Effector memory CD8-positive, alpha-beta T cell (primary cell): Measurements from ENCODE around the gene UBE3D.
"Not testable (repeated sequence)": the region's sequence is repeated elsewhere in the genome, so short reads cannot be mapped to it uniquely, and the experiment has no call there.

Experiments used
- ATAC-seq: fragments of 150-1000 bp; cut with Tn5 transposase; replicated peaks from 2 replicates; pipeline ENCODE4 v1.10.0; 2021; ENCODE audit warnings: mild to moderate bottlenecking, moderate library complexity
- DNase-seq, 3 experiments: peaks; one replicate each; pipeline ENCODE4 v3.0.0; 2021
- H3K27ac Mint-ChIP-seq, 2 donors: one replicate each; pipeline ENCODE4 v1.8.0; 2022; ENCODE audit warnings: mild to moderate bottlenecking in 2 of 2, mixed read lengths in 2 of 2, moderate library complexity in 2 of 2
- H3K27me3 Mint-ChIP-seq, 2 donors: one replicate each; pipeline ENCODE4 v1.8.0; 2022; ENCODE audit warnings: mixed read lengths in 2 of 2
- H3K36me3 Mint-ChIP-seq: one replicate; pipeline ENCODE4 v1.8.0; 2022; ENCODE audit warnings: mild to moderate bottlenecking, moderate library complexity, mixed read lengths; ENCODE audit not compliant: insufficient read depth
- H3K4me1 Mint-ChIP-seq, 2 donors: one replicate each; pipeline ENCODE4 v1.8.0; 2022; ENCODE audit warnings: low read depth in 2 of 2, mixed read lengths in 2 of 2
- H3K4me3 Mint-ChIP-seq, 2 donors: one replicate each; pipeline ENCODE4 v1.8.0; 2022; ENCODE audit warnings: mild to moderate bottlenecking in 2 of 2, mixed read lengths in 2 of 2, moderate library complexity in 2 of 2
- H3K9me3 Mint-ChIP-seq, 2 donors: one replicate each; pipeline ENCODE4 v1.8.0; 2022; ENCODE audit warnings: mixed read lengths in 2 of 2

The UBE3D gene

DNA sequence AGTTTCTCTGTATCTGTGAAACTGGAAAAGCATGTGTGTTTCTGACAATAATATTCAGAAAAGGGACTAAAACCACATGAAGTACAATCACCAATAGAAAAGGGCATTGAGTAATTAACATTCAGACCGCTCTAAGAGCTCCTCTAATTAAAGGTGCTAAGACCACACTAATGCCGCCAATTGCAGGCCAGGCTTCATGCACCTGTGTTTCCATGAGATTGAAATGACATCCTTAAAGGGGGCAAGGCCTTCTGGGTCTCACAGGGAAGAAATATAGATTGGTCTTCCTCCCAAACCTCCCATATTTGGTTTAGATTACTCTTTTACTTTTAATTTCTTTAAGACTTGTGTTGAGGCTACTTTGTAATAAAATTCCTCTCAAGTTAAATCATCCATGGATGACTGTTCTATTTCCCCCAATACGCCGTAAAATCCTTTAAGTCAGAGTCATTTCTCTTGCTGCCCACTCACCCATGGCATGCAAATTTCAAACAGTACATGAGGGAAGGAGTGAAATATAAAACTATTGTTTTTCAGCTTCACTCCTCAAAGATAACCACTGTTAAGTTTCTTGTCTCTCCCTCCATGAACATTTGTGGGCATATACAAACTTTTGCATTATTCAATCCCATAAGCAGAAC, 110.6 kb downstream of the UBE3D start:
- no peak for DNase-seq
- Mint-ChIP-seq H3K27ac (no peak overlapping the region), H3K9me3 (no peaks in the 10 kb centered on the region), H3K4me3 (no peak overlapping the region), H3K4me1 (no peaks in the 10 kb centered on the region), H3K36me3 (peaks cover 8% of the 10 kb centered on the region), H3K27me3 (no peaks in the 10 kb centered on the region)
- ATAC-seq: no peak

GRCh38 chr6:82954356-82954755, 111.3 kb downstream of the UBE3D start:
- Mint-ChIP-seq H3K27ac (no peak overlapping the region), H3K36me3 (peaks cover 8% of the 10 kb centered on the region), H3K4me1 (no peaks in the 10 kb centered on the region), H3K4me3 (no peak overlapping the region), H3K9me3 (no peaks in the 10 kb centered on the region), H3K27me3 (no peaks in the 10 kb centered on the region)
- DNase-seq (no peak), ATAC-seq (no peak)

GRCh38 chr6:82953871-82954270, 111.8 kb downstream of the UBE3D start:
- ATAC-seq (no peak), DNase-seq (no peak)
- Mint-ChIP-seq H3K27me3 (no peaks in the 10 kb centered on the region), H3K4me1 (no peaks in the 10 kb centered on the region), H3K9me3 (no peaks in the 10 kb centered on the region), H3K4me3 (no peak overlapping the region), H3K36me3 (peaks cover 6% of the 10 kb centered on the region), H3K27ac (no peak overlapping the region)

GRCh38 chr6:82951935-82952334, 113.7 kb downstream of the UBE3D start:
- no peaks in the 10 kb centered on the region for H3K27me3 Mint-ChIP-seq
- no peaks in the 10 kb centered on the region for H3K9me3 Mint-ChIP-seq
- H3K27ac Mint-ChIP-seq: no peak overlapping the region
- no peak for ATAC-seq
- H3K36me3 Mint-ChIP-seq: peaks cover 3% of the 10 kb centered on the region
- DNase-seq: no peak
- H3K4me3 Mint-ChIP-seq: no peak overlapping the region
- H3K4me1 Mint-ChIP-seq: peaks cover 0 to under 1% of the 10 kb centered on the region in 2 donors

DNA sequence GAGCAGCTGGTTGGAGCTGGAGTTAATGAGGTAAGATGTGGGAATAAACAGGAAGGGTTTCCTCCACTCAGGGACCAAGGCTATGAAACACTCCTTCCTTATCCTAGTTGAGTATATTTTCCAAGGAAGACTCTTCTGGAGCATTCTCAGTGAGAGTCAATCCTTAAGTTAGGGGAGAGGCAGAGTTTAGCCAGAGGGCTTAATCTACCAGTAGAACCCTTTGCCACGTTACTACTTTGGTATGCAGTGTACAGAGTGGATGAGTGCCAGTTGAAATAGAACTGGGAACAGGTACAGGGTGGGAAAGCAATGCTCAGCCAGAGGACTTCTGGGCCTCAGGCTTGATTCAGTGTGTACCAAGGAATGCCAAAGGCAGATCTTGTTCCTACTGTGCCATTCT, 114.3 kb downstream of the UBE3D start:
- Mint-ChIP-seq H3K4me3 (no peak overlapping the region), H3K9me3 (no peaks in the 10 kb centered on the region), H3K4me1 (peaks cover 3 to 6% of the 10 kb centered on the region in 2 donors), H3K36me3 (peaks cover 3% of the 10 kb centered on the region), H3K27me3 (no peaks in the 10 kb centered on the region), H3K27ac (no peak overlapping the region)
- DNase-seq (no peak), ATAC-seq (no peak)

- not testable (repeated sequence) for H3K27ac Mint-ChIP-seq, H3K4me3 Mint-ChIP-seq, H3K27me3 Mint-ChIP-seq, H3K4me1 Mint-ChIP-seq, ATAC-seq, DNase-seq, H3K36me3 Mint-ChIP-seq
- H3K9me3 Mint-ChIP-seq: peaks cover 7 to 21% of the 10 kb centered on the region in 2 donors
Observed at GRCh38 chr6:82930915-82931314, 134.7 kb downstream of the UBE3D start.

DNA sequence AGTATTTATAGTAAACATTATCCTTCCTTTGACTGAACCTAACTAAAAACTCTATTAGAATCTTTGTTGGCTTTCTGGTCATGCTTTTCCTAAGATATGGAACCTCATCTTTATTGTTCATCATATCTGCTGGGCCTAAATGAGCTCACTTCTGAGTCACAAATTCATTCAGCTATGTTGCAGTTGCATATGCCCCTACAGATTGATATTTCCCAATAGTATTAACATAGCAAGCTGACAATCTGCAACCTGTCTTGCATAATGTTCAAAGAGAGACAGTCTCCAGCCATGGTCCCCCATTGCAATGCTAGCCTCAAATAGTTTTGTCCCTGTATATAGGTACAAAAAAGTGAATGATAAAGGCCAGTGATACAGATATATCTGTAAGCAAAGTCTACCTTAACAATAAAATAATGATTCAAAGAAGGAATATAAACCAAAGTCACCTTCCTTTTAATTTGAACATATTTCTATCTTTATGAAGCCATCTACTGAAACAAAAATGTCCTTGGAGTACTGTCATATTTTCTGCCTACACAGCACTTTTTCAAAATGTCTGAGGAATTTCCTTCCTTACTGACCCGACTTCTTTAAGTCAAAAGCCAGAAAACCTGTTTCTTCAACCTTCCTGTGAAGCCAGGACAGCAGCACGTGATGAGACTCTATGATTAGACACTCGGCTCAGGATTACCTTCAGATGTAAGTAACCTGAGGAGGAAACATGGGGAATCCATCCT, 140.7 kb downstream of the UBE3D start:
- no peaks in the 10 kb centered on the region for H3K27me3 Mint-ChIP-seq
- peaks cover 3% of the 10 kb centered on the region for H3K36me3 Mint-ChIP-seq
- no peaks in the 10 kb centered on the region for H3K4me1 Mint-ChIP-seq
- H3K4me3 Mint-ChIP-seq: no peak overlapping the region
- no peak overlapping the region for H3K27ac Mint-ChIP-seq
- DNase-seq: no peak
- no peak for ATAC-seq
- peaks cover 0 to 1% of the 10 kb centered on the region in 2 donors for H3K9me3 Mint-ChIP-seq

DNA sequence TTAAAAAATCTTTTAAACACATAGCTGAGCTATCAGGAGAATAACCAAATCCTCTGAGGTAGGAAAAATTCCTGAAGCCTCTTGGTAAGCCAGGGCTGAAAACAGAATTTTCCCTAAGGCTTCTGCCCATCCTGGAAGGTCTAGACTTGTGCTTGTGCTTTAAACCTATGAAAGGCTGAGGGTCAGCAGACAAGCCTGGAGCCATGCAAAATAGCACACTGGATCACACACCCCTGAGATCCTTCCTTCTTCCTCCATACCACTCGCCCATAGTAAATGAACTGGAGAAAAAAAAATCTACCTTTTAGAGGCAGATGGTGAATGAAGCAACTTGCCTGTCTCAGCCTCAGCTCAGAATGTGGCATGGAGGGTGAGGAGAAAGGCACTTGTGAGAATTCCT, 144.4 kb downstream of the UBE3D start:
- H3K27me3 Mint-ChIP-seq: no peaks in the 10 kb centered on the region
- DNase-seq (no peak), ATAC-seq (no peak)
- no peak overlapping the region for H3K27ac Mint-ChIP-seq
- H3K4me3 Mint-ChIP-seq: no peak overlapping the region
- peaks cover 3% of the 10 kb centered on the region for H3K36me3 Mint-ChIP-seq
- no peaks in the 10 kb centered on the region for H3K4me1 Mint-ChIP-seq
- H3K9me3 Mint-ChIP-seq: no peaks in the 10 kb centered on the region

DNA sequence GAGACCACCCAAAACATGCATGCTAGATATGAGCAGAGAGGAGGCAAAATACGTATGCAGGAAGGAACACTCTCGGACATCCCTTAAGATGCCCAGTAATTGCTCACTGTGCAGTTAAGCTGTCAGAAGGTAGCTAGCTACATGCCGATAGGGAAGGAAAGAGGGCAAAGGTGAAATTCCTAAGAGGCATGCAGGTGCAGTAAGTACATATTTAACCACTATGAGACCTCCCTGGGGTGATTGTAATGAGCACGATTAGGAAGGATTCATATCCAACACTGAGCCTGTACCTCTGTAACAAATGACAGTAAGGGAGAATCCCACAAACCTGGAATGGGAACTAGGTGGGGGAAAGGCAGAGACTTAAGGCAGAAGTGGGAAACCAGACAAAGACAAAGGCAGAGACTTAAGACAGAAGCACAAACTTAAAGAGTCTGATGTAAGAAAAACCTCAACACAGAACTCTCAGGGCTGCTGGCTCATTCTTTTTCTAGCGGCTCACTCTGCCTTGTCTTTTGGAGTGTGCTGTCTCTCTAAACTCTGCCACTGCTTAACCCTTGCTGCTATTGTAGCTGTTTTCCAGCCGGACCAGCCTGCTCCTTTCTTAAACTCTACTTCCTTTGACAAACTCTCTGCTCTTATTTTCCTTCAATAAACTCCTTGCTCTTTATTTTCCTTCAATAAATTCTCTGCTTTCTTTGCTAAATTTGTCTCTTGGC, 148.1 kb downstream of the UBE3D start:
- Mint-ChIP-seq H3K9me3 (no peaks in the 10 kb centered on the region), H3K36me3 (peaks cover 3% of the 10 kb centered on the region), H3K4me1 (no peaks in the 10 kb centered on the region), H3K4me3 (no peak overlapping the region), H3K27ac (no peak overlapping the region), H3K27me3 (no peaks in the 10 kb centered on the region)
- DNase-seq: no peak
- no peak for ATAC-seq

DNA sequence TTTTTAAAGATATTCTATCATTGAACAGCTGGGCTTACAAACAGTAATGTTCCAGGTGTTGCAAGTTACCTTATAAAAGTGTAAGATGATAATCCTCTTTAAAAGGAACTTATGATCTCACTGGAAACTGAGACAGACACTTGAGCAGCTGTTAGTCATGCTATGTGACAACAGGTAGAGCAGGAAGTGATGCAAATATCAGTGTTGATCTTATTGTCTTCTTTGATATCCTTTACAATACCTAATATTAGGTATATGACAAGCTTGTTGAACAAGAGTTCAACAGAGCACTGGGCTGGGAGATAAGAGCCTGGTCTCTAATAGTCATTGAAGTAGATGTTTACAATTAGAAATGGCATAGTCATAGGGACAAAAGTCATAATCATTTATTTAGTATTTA, 150.0 kb downstream of the UBE3D start:
- ATAC-seq (no peak), DNase-seq (no peak)
- Mint-ChIP-seq H3K4me3 (no peak overlapping the region), H3K36me3 (no peaks in the 10 kb centered on the region), H3K4me1 (no peaks in the 10 kb centered on the region), H3K9me3 (no peaks in the 10 kb centered on the region), H3K27me3 (no peaks in the 10 kb centered on the region), H3K27ac (no peak overlapping the region)

DNA sequence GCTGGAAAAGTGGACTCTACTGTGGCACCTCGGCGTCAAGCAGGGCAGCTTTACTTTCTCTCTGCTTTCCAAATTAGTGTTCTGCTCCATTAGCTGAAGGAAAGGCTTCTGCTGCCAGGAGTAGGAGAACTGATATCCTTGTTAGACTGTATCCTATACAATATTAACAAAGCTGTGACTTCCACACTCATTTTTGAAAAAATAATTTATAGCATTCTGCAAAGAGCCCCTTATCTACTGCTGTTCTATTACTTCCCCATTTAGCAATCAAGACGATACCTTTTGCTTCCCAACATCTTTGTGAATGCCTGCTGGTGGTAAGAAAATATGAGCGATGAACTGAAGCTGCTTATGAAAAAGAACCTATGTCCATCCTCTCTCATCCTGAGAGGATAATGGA, 151.1 kb downstream of the UBE3D start:
- no peaks in the 10 kb centered on the region for H3K9me3 Mint-ChIP-seq
- no peaks in the 10 kb centered on the region for H3K27me3 Mint-ChIP-seq
- no peaks in the 10 kb centered on the region for H3K36me3 Mint-ChIP-seq
- ATAC-seq (no peak), DNase-seq (no peak)
- H3K4me1 Mint-ChIP-seq: no peaks in the 10 kb centered on the region
- no peak overlapping the region for H3K27ac Mint-ChIP-seq
- H3K4me3 Mint-ChIP-seq: no peak overlapping the region

GRCh38 chr6:82910820-82911219, 154.8 kb downstream of the UBE3D start:
- H3K27ac Mint-ChIP-seq: no peak overlapping the region
- no peaks in the 10 kb centered on the region for H3K27me3 Mint-ChIP-seq
- DNase-seq (no peak), ATAC-seq (no peak)
- H3K36me3 Mint-ChIP-seq: no peaks in the 10 kb centered on the region
- no peaks in the 10 kb centered on the region for H3K9me3 Mint-ChIP-seq
- no peaks in the 10 kb centered on the region for H3K4me1 Mint-ChIP-seq
- no peak overlapping the region for H3K4me3 Mint-ChIP-seq

DNA sequence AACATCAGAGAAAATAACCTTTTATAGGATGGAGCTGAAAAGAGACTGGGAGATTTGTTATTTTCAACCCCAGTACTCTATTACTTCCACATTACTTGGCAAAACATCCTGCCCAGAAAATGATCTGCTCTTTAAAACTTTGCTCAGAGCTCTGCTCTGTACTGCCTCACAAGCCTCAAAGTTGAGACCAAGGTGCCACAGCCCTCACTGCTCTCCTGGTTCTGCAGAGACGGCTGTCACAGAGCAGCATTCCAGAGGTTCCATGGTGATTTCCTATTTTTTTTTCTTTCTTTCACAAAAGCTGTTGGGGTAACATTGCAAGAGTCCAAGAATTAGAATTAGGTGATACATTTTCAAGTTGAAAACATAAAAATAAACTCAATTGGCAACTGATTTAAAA, 155.2 kb downstream of the UBE3D start:
- no peaks in the 10 kb centered on the region for H3K36me3 Mint-ChIP-seq
- H3K27ac Mint-ChIP-seq: no peak overlapping the region
- no peaks in the 10 kb centered on the region for H3K27me3 Mint-ChIP-seq
- DNase-seq (no peak), ATAC-seq (no peak)
- H3K9me3 Mint-ChIP-seq: no peaks in the 10 kb centered on the region
- no peaks in the 10 kb centered on the region for H3K4me1 Mint-ChIP-seq
- no peak overlapping the region for H3K4me3 Mint-ChIP-seq

DNA sequence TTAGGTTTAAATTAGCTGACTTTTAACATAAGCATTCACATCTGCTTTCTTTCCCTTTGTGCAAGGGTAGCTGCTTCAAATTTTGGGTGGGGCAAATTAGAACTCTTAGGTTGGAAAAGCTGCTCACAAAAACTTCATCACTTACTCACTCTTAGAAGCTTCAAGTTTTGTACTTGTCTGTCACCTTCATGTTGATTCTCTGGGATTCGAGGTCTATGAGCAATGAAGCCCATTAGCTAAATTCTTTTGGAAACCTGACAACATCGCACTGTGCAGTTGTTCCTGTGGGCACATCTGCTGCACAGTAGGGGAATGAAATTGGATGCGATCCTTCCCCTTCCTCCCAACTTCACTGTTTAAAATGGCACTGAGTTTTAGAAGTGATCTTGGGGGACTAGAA, 156.1 kb downstream of the UBE3D start:
- Mint-ChIP-seq H3K27ac (no peak overlapping the region), H3K36me3 (no peaks in the 10 kb centered on the region), H3K9me3 (no peaks in the 10 kb centered on the region), H3K27me3 (no peaks in the 10 kb centered on the region), H3K4me3 (no peak overlapping the region), H3K4me1 (no peaks in the 10 kb centered on the region)
- ATAC-seq (no peak), DNase-seq (no peak)
